ENCODE results near the gene TSEN54.
"Not testable (repeated sequence)": the region's sequence is repeated elsewhere in the genome, so short reads cannot be mapped to it uniquely, and the experiment has no call there.

The TSEN54 gene

GRCh38 chr17:75474736-75475135 lies 41.6 kb upstream of the TSEN54 start:
- Histone ChIP-seq H3K27me3 (replicated peaks) (no peaks in the 10 kb centered on the region), H3K36me3 (replicated peaks) (no peaks in the 10 kb centered on the region), H3K4me3 (ENCODE audit: low read depth, low read length) (no peak overlapping the region), H3K27ac (no peak overlapping the region)
- TF ChIP-seq, protein P1, sequence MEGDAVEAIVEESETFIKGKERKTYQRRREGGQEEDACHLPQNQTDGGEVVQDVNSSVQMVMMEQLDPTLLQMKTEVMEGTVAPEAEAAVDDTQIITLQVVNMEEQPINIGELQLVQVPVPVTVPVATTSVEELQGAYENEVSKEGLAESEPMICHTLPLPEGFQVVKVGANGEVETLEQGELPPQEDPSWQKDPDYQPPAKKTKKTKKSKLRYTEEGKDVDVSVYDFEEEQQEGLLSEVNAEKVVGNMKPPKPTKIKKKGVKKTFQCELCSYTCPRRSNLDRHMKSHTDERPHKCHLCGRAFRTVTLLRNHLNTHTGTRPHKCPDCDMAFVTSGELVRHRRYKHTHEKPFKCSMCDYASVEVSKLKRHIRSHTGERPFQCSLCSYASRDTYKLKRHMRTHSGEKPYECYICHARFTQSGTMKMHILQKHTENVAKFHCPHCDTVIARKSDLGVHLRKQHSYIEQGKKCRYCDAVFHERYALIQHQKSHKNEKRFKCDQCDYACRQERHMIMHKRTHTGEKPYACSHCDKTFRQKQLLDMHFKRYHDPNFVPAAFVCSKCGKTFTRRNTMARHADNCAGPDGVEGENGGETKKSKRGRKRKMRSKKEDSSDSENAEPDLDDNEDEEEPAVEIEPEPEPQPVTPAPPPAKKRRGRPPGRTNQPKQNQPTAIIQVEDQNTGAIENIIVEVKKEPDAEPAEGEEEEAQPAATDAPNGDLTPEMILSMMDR (IDR thresholded peaks at IDR 0.05; ENCODE audit: low read depth, low read length, missing control alignments), result no peak
- no peak for DNase-seq
- in situ Hi-C loops (cut with HindIII; ENCODE audit: low pct_ligation_motif_present, low sequenced_read_pairs), result no loop called here

DNA sequence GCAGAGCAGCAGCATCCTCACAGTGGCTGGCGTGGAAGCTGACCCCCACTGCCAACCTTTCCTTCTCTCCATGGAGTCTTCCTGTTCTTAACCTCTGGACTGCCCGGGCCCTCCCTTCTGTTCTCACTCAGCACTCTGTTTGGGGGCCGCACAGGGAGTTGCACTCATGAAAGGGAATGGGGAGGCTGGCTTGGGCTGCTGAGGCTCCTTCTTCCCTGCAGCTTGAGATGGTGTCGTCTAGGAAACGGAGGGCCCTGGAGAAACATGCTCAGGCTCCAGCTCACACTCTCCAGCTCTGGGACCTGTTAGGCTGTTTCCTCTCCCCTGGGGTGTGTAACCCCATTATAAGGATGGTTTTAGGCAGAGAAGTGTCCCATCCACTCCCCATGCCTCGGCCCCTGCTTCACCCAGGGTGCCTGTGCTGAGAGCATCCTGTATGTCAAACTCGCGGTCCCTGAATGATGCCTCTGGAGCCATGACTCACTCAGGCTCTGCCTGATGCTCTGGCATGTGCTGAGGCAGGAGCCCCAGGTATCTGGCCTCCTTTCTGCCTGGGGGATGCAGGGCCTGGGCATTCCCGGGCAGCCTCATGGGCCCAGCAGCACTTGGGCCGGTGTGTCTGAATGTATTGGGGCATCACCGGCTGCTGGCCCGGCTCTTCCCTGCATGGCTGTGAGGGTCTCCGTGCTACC lies 41.0 kb upstream of the TSEN54 start:
- Histone ChIP-seq H3K4me3 (ENCODE audit: low read depth, low read length) (no peak overlapping the region), H3K27ac (no peak overlapping the region), H3K36me3 (replicated peaks) (no peaks in the 10 kb centered on the region), H3K27me3 (replicated peaks) (no peaks in the 10 kb centered on the region)
- TF ChIP-seq, protein P1 (IDR thresholded peaks at IDR 0.05; ENCODE audit: low read depth, low read length, missing control alignments), result no peak
- peak; percentile 23 for DNase-seq
- in situ Hi-C loops (cut with HindIII; ENCODE audit: low pct_ligation_motif_present, low sequenced_read_pairs), result no loop called here

DNA sequence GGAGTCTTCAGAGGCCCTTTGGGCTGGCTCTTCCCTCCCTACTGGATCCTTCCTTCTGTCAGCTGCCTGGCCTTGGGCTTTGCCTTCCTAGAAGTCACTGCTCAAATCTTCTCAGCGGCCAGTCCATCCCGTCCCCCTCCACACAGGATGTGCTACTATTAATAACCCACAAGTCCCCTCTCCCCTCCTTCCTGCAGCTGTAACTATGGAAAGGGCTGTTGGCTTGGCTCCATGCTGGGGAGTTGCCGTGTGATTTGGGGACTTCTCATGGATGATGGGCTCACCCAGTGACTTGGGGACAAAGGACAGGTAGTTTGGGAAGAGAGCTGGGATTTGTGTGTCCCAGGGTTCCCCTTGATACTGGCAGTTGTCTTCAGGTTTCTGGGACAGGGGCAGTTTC lies 40.5 kb upstream of the TSEN54 start:
- no peak for DNase-seq
- in situ Hi-C loops (cut with HindIII; ENCODE audit: low pct_ligation_motif_present, low sequenced_read_pairs), result no loop called here
- Histone ChIP-seq H3K27ac (no peak overlapping the region), H3K36me3 (replicated peaks) (no peaks in the 10 kb centered on the region), H3K27me3 (replicated peaks) (no peaks in the 10 kb centered on the region), H3K4me3 (ENCODE audit: low read depth, low read length) (no peak overlapping the region)
- TF ChIP-seq, protein P1 (IDR thresholded peaks at IDR 0.05; ENCODE audit: low read depth, low read length, missing control alignments), result no peak

- Histone ChIP-seq H3K27me3 (replicated peaks) (no peaks in the 10 kb centered on the region), H3K36me3 (replicated peaks) (no peaks in the 10 kb centered on the region), H3K27ac (no peak overlapping the region), H3K4me3 (ENCODE audit: low read depth, low read length) (no peak overlapping the region)
- in situ Hi-C loops (cut with HindIII; ENCODE audit: low pct_ligation_motif_present, low sequenced_read_pairs), result no loop called here
- DNase-seq, result peak; percentile 29
- TF ChIP-seq, protein P1 (IDR thresholded peaks at IDR 0.05; ENCODE audit: low read depth, low read length, missing control alignments), result no peak
Measured at GRCh38 chr17:75476271-75476671, 40.1 kb upstream of the TSEN54 start.

DNA sequence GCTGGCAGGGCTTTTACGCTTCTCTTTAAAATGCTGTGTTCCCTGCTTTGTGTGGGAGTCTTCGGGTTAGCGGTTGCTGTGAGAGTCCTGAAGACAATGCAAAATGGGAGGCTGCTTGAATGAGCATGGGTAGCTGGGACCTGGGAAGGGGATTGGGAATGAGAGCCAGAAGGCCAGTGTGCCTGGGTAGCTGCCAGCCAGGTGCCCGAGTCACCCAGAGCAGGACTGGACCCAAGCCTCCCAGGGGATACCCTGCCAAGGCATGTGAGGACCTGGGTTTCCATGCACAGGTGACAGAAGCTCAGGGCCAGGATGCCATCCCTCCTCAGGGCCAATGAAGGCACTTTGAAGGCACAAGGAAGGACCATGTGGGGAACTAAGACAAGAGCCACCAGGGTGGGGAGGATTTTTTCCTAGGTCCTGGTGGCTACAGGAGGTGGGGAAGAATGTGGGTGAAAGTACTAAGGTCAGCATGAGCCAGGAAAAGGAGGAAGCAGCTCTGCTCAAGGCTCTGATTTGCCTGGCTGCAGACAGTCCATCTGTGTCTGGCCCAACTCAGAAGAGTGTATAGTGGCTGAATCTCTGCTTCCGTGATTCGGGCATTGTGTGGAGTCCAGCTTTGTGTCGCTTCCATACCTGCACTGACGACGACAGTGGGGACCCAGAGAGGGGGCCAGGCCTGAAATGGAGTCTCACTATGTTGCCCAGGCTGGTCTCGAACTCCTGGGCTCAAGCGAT lies 39.4 kb upstream of the TSEN54 start:
- Histone ChIP-seq H3K36me3 (replicated peaks) (no peaks in the 10 kb centered on the region), H3K27ac (no peak overlapping the region), H3K27me3 (replicated peaks) (no peaks in the 10 kb centered on the region), H3K4me3 (ENCODE audit: low read depth, low read length) (no peak overlapping the region)
- in situ Hi-C loops (cut with HindIII; ENCODE audit: low pct_ligation_motif_present, low sequenced_read_pairs), result no loop called here
- no peak for DNase-seq
- TF ChIP-seq, protein P1 (IDR thresholded peaks at IDR 0.05; ENCODE audit: low read depth, low read length, missing control alignments), result no peak

- H3K27ac ChIP-seq; H3K36me3 ChIP-seq (replicated peaks); DNase-seq; H3K4me3 ChIP-seq (ENCODE audit: low read depth, low read length); in situ Hi-C loops (cut with HindIII; ENCODE audit: low pct_ligation_motif_present, low sequenced_read_pairs); H3K27me3 ChIP-seq (replicated peaks): not testable (repeated sequence)
Measured at GRCh38 chr17:75477490-75477862, 38.9 kb upstream of the TSEN54 start.
